ENCODE results near the gene MYNN.

Gene MYNN

DNA sequence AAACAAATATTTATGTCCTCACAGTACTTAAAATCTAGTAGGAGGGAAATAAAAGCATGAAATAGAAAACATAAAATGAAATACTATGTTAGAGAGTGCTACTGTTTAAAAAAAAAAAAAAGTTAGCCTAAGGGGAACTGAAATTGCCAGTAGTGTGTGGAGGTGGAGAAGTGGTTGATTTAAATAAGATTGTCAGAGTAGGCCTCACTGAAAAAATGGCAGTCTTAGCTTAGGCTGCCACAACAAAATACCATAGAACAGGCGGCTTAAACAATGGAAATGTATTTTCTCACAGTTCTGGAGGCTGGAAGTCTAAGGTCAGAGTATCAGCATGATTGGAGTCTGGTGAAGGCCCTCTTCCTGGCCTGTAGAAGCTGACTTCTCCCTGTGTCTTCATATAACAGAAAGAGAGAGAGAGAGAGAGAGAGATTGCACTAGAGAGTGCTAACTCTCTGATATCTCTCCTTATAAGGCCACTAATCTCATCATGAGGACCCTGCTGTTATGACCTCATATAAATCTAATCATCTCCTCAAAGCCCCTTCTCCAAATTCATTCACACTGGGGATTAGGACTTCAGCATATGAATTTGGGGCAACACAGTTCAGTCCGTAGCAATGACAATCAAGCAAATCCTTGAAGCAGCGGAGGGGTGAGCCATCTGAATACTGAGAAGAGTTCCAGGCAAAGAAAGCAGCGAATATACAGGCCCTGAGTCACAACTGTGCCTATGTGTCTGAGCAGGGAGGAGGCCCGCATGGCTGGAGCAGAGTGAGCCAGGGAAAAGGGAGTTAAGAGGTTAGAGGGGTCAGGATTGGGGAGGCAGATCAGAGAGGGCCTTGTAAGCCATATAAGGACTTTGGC is 63.1 kb downstream of the MYNN start:
- DNase-seq: no peak

DNA sequence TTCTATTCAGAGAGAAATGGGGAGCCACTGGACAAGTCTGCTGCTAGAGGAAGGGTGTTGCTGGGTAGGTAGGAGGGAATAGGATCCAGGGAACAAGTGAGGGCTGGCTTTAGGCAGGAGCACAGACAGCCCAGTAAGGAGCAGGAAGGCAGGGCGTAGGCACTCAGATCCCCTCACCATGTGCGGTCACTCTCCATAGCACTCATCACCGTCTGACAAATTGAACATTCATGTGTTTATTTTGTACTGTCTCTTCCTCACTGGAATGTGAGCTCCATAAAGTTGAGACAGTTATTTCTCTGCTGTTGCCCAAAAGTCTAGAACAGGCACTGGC is 63.7 kb downstream of the MYNN start:
- DNase-seq: no peak

DNA sequence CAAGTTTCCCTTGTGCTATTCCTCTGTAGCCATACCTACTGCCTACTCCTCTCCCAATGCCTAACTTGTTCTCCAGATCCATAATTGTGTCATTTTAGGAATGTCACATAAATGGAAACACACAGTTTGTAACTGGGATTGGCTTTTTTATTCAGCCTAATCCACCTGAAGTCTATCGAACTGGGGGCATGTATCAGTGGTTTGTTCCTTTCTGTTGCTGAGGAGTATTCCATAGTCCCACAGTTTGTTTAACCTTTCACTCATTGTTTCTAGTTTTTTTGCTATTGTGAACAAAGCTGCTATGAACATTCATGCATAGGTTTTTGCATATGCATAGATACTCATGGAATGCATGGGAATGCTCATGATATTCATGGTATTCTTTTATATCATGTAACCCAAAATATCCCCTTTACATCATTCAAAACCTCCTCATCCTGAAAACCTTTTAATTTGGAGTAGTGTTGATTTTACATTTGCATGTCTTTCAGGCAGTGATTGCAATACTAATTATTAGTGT is 65.4 kb downstream of the MYNN start:
- DNase-seq: no peak

Measured in activated CD4-positive, alpha-beta T cell treated with anti-CD3 and anti-CD28 coated beads for 1 hour (primary cell).